ENCODE data around the gene PKN1.
"Not testable (repeated sequence)": the region's sequence is repeated elsewhere in the genome, so short reads cannot be mapped to it uniquely, and the experiment has no call there.

The PKN1 gene

DNA sequence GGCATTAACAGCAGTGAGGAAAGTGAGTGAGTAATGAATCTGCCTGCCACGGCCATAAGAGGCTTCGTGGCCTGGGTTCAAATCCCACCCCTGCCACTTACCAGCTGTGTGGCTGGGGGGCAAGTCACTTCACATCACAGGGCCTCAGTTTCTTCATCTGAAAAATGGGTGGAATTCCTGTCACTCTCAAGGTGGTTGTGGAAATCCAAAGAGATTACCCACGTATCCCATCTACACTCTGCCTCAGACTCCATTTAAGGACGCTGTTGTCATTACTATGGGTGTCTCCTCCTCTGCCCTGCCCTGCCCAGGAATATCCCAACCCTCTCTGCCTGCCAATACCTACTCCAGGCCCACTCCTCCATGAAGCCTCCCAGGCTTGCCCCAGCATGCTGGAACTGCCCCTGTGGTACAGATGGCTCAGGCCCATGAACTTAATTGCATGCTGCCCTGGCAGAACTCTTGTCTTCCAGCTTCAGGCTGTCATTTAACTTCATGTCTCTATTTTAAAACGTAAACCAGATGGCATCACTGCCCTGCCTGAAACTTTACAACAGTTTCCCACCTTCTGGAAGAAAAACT lies 59.7 kb downstream of the PKN1 start:
- no peak for DNase-seq

DNA sequence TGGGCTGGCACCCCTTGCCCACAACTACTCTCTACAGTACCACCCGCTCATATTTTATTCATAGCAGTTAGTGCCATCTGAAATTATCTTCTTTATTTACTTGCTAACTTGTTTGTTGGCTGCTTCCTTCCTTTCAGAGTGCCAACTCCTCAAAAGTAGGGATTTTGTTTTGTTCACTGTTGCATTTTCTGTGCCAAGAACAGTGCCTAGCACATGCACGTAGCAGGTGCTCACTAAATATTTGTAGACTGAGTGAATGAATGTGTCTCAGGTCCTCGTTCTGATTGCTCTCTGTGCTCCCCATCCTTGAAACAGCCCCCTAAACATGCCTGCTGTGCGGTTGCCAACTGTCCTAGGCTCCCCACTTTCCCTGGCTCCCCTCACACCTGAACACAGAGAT lies 61.3 kb downstream of the PKN1 start:
- DNase-seq, result no peak

- no peak for DNase-seq
Measured at GRCh38 chr19:14494910-14495671, 62.0 kb downstream of the PKN1 start.

GRCh38 chr19:14495672-14496028 lies 62.5 kb downstream of the PKN1 start:
- DNase-seq, result no peak

- DNase-seq, result peak; percentile 79
Measured at GRCh38 chr19:14496029-14496833, 63.1 kb downstream of the PKN1 start, which contains the start of gene GIPC1. Gene GIPC1 (minus strand): TSS chr19:14496127. CDS start chr19:14482976, 13,151 bp downstream.

DNA sequence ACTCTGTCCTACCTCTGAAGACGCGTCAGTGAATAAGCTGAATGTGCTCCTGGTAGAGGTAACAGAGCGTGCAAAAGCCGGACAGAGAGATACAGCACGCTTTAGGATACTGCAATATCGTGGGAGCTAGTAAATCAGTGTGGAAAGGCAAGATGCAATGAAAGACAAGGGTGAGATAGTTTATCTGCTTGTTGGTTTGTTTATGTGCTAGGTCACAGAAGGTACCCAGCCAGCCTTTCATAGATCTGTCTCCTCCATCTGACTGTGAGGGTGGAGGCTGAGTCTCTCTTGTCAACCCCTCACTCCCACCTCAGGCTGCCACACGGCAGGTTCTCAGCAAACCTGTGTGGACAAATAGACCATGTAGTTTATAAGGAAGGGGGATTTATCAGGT lies 63.7 kb downstream of the PKN1 start:
- no peak for DNase-seq

DNA sequence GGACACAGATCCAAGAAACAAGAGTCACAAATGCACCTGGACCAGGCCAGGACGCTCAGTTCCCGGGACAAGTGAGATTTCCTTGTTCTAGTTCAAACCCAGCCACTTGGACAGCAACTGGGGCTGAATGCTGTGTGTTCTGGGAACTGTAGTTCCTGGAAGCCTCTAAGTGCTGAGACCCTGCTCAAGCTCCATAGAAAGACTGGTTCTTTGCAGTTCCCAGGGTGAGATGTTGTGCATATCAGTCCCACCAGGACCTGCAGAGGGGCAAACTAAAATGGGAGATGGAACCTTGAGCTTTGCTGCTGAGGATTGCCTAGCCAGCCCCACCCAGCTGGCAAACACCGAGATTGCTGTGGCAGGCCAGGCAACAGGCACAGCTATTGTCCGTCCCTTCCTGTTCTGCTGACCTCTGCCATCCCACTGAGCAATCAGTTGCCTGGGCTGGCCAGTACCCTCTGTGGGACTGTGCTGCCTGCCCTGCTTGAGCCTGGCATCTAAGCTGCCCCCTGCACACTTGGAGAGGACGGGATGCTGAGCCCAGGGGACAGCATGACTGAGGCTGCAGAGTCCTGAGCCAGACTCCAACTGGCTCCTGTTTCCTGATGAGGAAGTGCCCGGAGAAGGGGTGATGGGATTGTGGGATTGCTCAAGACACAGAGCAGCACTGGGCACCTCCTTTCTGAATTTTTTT lies 64.3 kb downstream of the PKN1 start:
- DNase-seq, result no peak

DNA sequence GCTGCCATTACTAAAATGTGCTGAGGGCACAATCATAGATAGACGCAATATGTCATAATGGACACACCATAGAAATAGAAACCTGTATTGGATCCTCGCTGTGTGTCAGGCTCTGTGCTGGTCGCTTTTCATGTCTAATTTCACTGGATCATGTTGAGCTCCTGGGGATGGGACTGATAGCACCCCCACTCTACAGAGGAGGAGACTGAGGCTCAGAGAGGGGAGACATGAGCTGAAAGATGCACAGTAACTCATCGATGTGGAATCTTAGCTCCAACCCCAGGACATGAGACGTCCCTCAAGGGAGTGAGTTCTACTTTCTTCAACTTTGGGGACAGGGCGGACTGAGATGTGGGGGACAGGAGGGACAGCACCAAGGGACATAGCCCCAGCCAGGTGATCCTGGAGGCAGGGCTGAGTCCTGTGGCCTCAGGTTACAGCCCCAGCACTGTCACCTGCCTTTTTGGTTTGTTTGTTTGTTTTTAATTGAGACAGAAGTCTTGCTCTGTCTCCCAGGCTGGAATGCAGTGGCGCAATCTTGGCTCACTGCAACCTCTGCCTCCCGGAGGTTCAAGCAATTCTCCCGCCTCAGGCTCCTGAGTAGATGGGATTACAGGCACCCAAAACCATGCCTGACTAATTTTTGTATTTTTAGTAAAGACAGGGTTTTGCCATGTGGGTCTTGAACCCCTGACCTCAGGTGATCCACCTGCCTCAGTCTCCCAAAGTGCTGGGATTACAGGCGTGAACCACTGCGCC lies 69.4 kb downstream of the PKN1 start:
- no peak for DNase-seq

DNA sequence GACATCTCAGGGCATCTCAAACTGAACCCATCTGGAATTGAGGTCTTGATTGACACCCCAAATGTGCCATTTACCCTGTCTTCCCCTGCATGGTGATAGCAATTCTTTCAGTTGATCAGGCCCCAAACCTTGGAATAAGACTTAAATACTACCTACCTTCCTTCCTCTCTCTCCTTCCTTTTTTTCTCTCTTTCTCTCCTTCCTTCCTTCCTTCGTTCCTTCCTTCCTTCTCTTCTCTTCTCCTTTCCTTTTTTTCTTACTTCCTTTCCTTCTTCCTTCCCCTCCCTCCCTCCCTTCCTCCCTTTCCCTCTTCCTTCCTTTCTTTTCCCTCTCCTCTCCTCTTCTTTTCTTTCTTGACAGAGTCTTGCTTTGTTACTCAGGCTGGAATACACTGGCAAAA lies 70.2 kb downstream of the PKN1 start:
- DNase-seq, result no peak

- not testable (repeated sequence) for DNase-seq
Measured at GRCh38 chr19:14504575-14504974, 71.5 kb downstream of the PKN1 start.

GRCh38 chr19:14505488-14506239 lies 72.6 kb downstream of the PKN1 start:
- peak; percentile 74 for DNase-seq

GRCh38 chr19:14507704-14508542 lies 74.8 kb downstream of the PKN1 start:
- no peak for DNase-seq

GRCh38 chr19:14510311-14511228 lies 77.5 kb downstream of the PKN1 start:
- no peak for DNase-seq

DNA sequence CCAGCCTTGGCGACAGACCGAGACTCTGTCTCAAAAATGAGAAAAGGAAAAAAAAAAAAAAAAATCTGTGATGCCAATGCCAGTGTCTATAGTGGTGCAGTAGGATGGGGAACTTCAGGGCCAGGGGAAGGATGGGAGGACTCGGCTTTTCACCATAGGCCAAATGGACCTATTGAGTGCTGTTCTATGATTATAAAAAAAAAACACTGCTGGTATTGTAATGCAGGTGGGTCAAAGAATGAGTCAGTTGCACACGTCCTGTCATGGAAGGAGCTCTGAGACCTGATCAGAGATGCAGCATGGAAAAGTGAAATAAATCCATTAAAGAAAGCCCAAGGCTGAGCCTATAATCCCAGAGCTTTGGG lies 78.1 kb downstream of the PKN1 start:
- no peak for DNase-seq

DNA sequence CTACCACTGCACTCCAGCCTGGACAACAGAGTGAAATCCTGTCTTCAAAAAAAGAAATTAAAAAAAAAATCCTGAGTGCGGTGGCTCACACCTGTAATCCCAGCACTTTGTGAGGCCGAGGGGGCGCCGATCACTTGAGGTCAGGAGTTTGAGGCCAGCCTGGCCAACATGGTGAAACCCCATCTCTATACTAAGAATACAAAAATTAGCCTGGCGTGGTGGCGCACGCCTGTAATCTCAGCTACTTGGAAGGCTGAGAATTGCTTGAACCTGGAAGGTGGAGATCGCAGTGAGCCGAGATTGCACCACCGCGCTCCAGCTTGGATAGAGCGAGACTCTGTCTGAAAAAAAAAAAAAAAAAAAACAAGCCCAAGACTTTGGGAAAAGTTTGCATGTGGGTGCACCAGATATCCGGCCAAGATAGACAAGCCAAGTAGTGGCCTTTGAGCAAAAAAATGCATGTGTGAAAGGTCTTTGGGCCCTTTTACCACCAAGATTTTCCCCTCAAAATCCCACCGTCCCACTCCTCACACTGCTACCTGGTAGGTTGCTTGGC lies 79.4 kb downstream of the PKN1 start:
- DNase-seq, result no peak

DNA sequence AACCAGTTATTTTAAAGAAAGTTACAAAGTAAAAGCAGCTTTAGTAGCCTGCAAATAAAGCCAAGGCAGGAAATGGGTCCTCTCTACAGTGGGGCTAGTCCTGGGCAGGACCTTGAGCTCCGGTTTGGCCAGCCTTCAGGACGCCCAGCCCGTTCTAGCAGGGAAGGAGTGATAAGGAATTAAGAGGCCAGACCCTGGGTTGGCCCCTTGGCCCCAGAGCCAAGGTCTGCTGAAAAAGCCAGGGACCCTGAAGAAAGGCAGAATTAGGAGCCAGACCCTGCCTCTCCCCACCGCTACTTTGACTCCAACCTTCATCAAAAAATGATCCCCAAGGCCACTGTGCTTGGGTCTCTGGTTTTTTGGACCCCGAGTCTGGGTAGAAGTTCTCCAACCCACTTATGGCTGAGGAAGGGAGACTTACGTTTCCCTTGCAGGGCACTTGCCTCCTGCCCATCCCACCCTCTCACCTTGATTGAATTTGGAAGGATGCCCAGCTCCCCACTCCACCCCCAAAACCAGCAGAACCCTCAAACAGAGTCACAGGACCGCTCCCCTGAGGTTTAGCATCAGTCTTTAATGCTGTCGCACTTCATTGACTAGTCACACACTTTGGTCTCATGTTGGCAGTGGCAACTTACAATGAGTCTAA lies 81.2 kb downstream of the PKN1 start:
- DNase-seq, result no peak

DNA sequence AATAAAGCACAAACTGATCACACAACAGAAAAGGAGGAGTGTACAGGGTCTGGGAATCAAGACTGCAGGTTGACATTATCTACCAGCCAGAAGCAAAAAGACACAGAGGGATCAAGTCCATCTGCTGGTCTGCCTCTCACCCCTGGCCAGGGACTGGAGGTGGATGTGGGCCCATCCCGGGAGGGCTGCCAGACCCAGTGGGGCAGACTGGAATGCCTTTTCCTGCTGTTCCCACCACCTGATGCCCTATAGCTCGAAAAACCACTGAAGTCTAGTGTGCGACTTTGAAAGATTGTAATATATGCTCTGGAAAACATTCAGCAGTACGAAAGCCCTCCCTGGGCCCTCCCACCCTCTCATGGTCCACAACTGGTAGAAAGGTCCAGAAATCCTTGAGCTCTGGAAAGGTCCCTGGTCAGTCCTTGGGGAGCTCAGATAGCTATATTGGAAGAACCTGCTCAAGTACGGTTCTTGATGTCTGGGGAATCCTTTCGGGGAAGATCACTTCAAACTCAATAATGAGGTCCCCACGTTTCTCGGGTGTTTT lies 82.5 kb downstream of the PKN1 start:
- DNase-seq, result no peak

GRCh38 chr19:14516048-14516534 lies 83.0 kb downstream of the PKN1 start:
- no peak for DNase-seq
